ACC112 (cell line): ENCODE measurements around the gene ACCSL.

Experiments used
- H2AFZ ChIP-seq: fragments of 200-600 bp; sonication (generic); one replicate; pipeline ENCODE4 v1.6.0; 2017; ENCODE audit warnings: antibody characterized with exemption, low read length; ENCODE audit not compliant: unreplicated experiment
- H3K27ac ChIP-seq: fragments of 200-600 bp; sonication (generic); 2 replicates; pipeline ENCODE4 v1.5.1; 2014; ENCODE audit warnings: low read depth, mild to moderate bottlenecking, antibody characterized with exemption, low read length, moderate library complexity
- H3K27me3 ChIP-seq: fragments of 200-600 bp; sonication (generic); 2 replicates; pipeline ENCODE4 v1.6.1; 2014; ENCODE audit warnings: mild to moderate bottlenecking, antibody characterized with exemption, low read length, moderate library complexity, mixed read lengths; ENCODE audit not compliant: insufficient read depth
- H3K36me3 ChIP-seq: fragments of 200-600 bp; sonication (generic); 2 replicates; pipeline ENCODE4 v1.6.1; 2016; ENCODE audit warnings: mild to moderate bottlenecking, antibody characterized with exemption, low read length, moderate library complexity, mixed read lengths; ENCODE audit not compliant: insufficient read depth
- H3K4me1 ChIP-seq: fragments of 200-600 bp; sonication (generic); one replicate; pipeline ENCODE4 v1.6.1; 2016; ENCODE audit warnings: low read length, mixed read lengths; ENCODE audit not compliant: insufficient read depth, unreplicated experiment, control insufficient read depth
- H3K4me3 ChIP-seq: fragments of 200-600 bp; sonication (generic); 2 replicates; pipeline ENCODE4 v1.5.1; 2014; ENCODE audit warnings: mild to moderate bottlenecking, low read depth, low read length
- H3K79me2 ChIP-seq: fragments of 200-600 bp; sonication (generic); one replicate; pipeline ENCODE4 v1.6.0; 2016; ENCODE audit warnings: low read length; ENCODE audit not compliant: control insufficient read depth, unreplicated experiment, insufficient read depth

Gene ACCSL

GRCh38 chr11:44058275-44058674 is 10.5 kb downstream of the ACCSL start:
- peaks cover 24% of the 10 kb centered on the region for H3K27me3 ChIP-seq
- no peak overlapping the region for H3K4me3 ChIP-seq
- H3K27ac ChIP-seq, result no peak overlapping the region
- no peaks in the 10 kb centered on the region for H3K79me2 ChIP-seq
- no peaks in the 10 kb centered on the region for H3K36me3 ChIP-seq
- H3K4me1 ChIP-seq, result no peaks in the 10 kb centered on the region
- H2AFZ ChIP-seq, result no peak overlapping the region

DNA sequence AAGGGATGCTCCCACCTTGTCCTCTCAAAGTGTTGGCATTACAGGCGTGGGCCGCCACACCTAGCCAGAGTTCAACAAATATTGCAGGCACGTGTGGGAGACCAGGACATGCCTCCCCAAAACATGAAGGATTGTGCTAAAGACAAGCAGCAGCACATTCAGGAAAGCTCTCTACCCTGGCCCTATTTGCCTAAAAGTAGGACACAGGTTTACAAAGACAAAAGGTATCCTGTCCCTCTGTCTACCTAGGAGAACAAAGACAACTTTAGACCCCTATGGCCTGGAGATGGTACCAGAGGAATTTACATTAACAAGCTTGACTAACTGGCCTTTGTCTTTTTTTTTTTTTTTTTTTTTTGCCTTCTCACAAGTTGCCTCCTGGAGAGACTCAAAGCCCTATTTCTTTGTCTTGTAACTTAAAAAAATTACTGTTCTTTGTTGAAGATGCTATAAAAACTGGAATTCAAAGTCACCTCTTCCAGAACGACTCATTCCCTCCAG is 17.4 kb downstream of the ACCSL start:
- H3K79me2 ChIP-seq, result no peaks in the 10 kb centered on the region
- peak overlapping the region; percentile 92 for H3K4me3 ChIP-seq
- no peaks in the 10 kb centered on the region for H3K27me3 ChIP-seq
- H3K4me1 ChIP-seq, result peaks cover 13% of the 10 kb centered on the region
- no peaks in the 10 kb centered on the region for H3K36me3 ChIP-seq
- H3K27ac ChIP-seq, result peak overlapping the region; percentile 87
- H2AFZ ChIP-seq, result peak overlapping the region; percentile 95

DNA sequence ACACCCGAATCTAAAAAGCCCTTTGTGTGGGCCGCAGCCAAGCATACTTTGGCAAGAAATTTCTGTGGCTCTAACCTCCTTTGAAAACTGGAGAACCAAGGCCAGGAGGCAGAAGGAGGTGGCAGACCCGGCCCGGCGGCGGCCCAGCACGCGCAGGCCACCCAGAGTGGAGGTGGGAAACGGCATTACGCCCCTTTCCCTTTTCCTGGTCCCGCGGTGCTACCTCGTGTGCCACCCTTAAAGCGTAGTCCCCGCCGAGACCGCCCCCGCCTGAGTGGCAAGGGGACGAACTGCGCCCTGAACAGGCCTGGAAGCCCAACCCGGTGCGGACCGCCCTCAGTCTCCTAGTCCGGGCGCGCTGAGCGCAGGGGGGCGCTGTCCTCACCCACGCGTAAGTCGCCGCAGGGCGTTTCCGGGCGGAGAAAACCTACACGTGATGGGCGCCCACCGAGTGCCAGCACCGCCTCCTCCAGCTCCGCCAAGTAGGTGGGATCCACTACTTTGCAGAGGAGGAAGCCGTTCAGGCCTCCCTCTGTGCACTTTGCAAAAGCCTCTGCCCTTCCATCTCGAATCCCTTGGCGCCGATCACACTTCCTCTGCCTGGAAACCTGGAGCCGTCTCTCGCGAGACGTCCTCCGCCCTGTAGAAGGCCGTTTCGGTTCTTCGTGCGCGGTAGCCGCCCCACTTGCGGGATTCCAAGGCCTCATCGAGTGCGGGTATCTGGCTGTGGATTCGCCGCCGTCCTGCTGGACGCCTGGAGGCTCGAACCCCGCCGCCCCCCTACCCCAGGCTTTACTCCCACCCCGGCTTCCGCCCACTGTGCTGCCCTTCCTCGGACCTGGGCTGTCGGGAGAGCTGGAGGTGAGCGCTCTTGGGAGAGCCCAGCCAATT is 18.3 kb downstream of the ACCSL start, which contains the start of gene ACCS:
Gene ACCS (plus strand): TSS at position 430 of the 891 bp plus-strand sequence. CDS start 1,358 bp downstream, outside the sequence.
- peaks cover 13% of the 10 kb centered on the region for H3K4me1 ChIP-seq
- no peaks in the 10 kb centered on the region for H3K27me3 ChIP-seq
- peak within 1 kb of the TSS; percentile 92 for H3K4me3 ChIP-seq
- H3K27ac ChIP-seq, result peak within 1 kb of the TSS; percentile 87
- no peaks in the 10 kb centered on the region for H3K36me3 ChIP-seq
- H2AFZ ChIP-seq, result peak within 1 kb of the TSS; percentile 95
- no peaks in the 10 kb centered on the region for H3K79me2 ChIP-seq

- no peaks in the 10 kb centered on the region for H3K79me2 ChIP-seq
- peak overlapping the region; percentile 87 for H3K27ac ChIP-seq
- H3K4me3 ChIP-seq, result peak overlapping the region; percentile 92
- peaks cover 13% of the 10 kb centered on the region for H3K4me1 ChIP-seq
- no peaks in the 10 kb centered on the region for H3K27me3 ChIP-seq
- no peaks in the 10 kb centered on the region for H3K36me3 ChIP-seq
- H2AFZ ChIP-seq, result peak overlapping the region; percentile 92
These were observed 19.0 kb downstream of the ACCSL start for GRCh38 chr11:44066732-44067141.

- no peaks in the 10 kb centered on the region for H3K27me3 ChIP-seq
- no peaks in the 10 kb centered on the region for H3K36me3 ChIP-seq
- no peaks in the 10 kb centered on the region for H3K79me2 ChIP-seq
- H3K4me3 ChIP-seq, result peak overlapping the region; percentile 92
- H2AFZ ChIP-seq, result no peak overlapping the region
- H3K4me1 ChIP-seq, result peaks cover 13% of the 10 kb centered on the region
- peak overlapping the region; percentile 87; the same call in 1 of the 2 replicates for H3K27ac ChIP-seq
These were observed 19.5 kb downstream of the ACCSL start for GRCh38 chr11:44067266-44067665.

DNA sequence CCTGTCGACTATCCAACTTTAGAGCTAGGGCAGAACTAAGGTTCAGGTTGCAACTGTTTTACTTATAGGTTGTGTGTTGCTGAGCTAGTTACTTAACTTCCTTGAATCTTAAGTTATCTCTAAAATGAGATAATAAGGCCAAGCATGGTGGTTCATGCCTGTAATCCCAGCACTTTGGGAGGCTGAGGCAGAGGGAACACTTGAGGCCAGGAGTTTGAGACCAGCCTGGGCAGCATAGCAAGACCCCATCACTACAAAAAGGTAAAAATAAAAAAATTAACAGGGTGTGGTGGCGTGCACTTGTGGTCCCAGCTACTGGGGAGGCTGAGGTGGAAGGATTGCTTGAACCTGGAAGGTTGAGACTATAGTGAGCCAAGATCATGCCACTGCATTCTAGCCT is 20.4 kb downstream of the ACCSL start:
- Histone ChIP-seq H2AFZ (no peak overlapping the region), H3K36me3 (no peaks in the 10 kb centered on the region), H3K27me3 (no peaks in the 10 kb centered on the region), H3K4me3 (no peak overlapping the region), H3K79me2 (no peaks in the 10 kb centered on the region), H3K4me1 (peaks cover 13% of the 10 kb centered on the region), H3K27ac (no peak overlapping the region)

DNA sequence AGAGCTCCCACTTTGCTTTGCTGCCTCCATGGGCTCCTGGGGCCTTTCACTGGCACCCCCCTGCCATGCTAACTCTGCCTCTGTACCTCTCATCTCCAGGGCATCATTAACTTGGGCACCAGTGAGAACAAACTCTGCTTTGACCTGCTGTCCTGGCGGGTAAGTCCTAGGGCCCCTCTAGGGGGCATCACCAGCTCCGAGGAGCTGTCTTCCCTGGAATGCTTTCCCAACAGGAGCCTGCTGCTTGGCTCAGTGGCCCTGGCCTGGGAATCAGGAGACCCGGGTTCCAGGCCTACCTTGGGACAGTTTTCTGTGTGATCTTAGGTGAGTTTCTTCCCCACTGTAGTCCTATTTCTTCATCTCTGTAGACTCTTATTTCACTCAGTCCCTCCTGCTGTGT is 23.4 kb downstream of the ACCSL start:
- H3K36me3 ChIP-seq, result no peaks in the 10 kb centered on the region
- no peaks in the 10 kb centered on the region for H3K27me3 ChIP-seq
- H2AFZ ChIP-seq, result no peak overlapping the region
- peaks cover 10% of the 10 kb centered on the region for H3K4me1 ChIP-seq
- no peaks in the 10 kb centered on the region for H3K79me2 ChIP-seq
- no peak overlapping the region for H3K27ac ChIP-seq
- no peak overlapping the region for H3K4me3 ChIP-seq

- Histone ChIP-seq H3K36me3 (no peaks in the 10 kb centered on the region), H3K27ac (no peak overlapping the region), H3K79me2 (no peaks in the 10 kb centered on the region), H3K4me3 (no peak overlapping the region), H2AFZ (no peak overlapping the region), H3K27me3 (no peaks in the 10 kb centered on the region), H3K4me1 (no peaks in the 10 kb centered on the region)
These were observed 25.2 kb downstream of the ACCSL start for GRCh38 chr11:44072757-44073658.

DNA sequence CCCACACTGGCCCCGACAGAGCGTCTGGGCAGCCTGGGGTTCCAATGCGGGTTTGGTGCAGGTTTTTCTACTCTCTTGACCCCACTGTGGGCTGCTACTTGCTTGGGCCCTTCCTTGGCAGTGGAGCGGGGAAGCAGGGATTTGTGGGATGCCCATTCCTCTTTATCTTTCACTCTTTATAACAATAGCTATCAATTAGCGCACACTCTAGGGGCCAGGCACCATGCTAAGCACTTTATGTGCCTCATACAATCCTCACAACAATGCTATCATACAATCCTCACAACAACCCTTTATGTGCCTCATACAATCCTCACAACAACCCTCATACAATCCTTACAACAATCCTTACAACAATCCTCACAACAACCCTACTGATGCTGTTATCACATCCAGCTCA is 31.0 kb downstream of the ACCSL start:
- H3K79me2 ChIP-seq, result no peaks in the 10 kb centered on the region

GRCh38 chr11:44079376-44079775 is 31.6 kb downstream of the ACCSL start:
- Histone ChIP-seq H3K4me3 (no peak overlapping the region), H3K36me3 (no peaks in the 10 kb centered on the region; the same call in 1 of the 2 replicates), H3K27ac (no peak overlapping the region)

More for the DNA sequence above, 31.0 kb downstream of the ACCSL start:
- no peak overlapping the region for H3K27ac ChIP-seq
- H2AFZ ChIP-seq, result no peak overlapping the region
- no peaks in the 10 kb centered on the region for H3K27me3 ChIP-seq
- H3K36me3 ChIP-seq, result no peaks in the 10 kb centered on the region; the same call in 1 of the 2 replicates
- H3K4me1 ChIP-seq, result no peaks in the 10 kb centered on the region
- no peak overlapping the region for H3K4me3 ChIP-seq

More at GRCh38 chr11:44079376-44079775, 31.6 kb downstream of the ACCSL start:
- H3K27me3 ChIP-seq, result no peaks in the 10 kb centered on the region
- no peaks in the 10 kb centered on the region for H3K79me2 ChIP-seq
- no peaks in the 10 kb centered on the region for H3K4me1 ChIP-seq
- H2AFZ ChIP-seq, result no peak overlapping the region
